KOPT-K1 (cell line): ENCODE results near the gene DVL1.
A peak's percentile ranks its signal among the peaks of the same experiment; 100 is the strongest.

ENCODE experiments used
- H3K27ac ChIP-seq: fragments of 200-600 bp; sonication (generic); 2 replicates; pipeline ENCODE4 v1.5.1; 2016; ENCODE audit warnings: antibody characterized with exemption, mild to moderate bottlenecking, low read depth, low read length; ENCODE audit not compliant: poor library complexity, severe bottlenecking
- H3K36me3 ChIP-seq: fragments of 200-600 bp; sonication (generic); 2 replicates; pipeline ENCODE4 v1.5.1; 2017; ENCODE audit warnings: antibody characterized with exemption, mild to moderate bottlenecking, low read length, moderate library complexity; ENCODE audit not compliant: insufficient read depth
- H3K9me3 ChIP-seq: fragments of 200-600 bp; sonication (generic); 2 replicates; pipeline ENCODE4 v1.5.1; 2017; ENCODE audit warnings: antibody characterized with exemption, low read length, mild to moderate bottlenecking; ENCODE audit not compliant: insufficient read depth, poor library complexity, severe bottlenecking

Gene DVL1

GRCh38 chr1:1354271-1355247 lies 5.3 kb upstream of the DVL1 start:
- Histone ChIP-seq H3K36me3 (no peaks in the 10 kb centered on the region), H3K9me3 (no peaks in the 10 kb centered on the region), H3K27ac (no peak overlapping the region)

GRCh38 chr1:1353389-1354151 lies 4.4 kb upstream of the DVL1 start:
- no peaks in the 10 kb centered on the region for H3K36me3 ChIP-seq
- no peak overlapping the region for H3K27ac ChIP-seq
- H3K9me3 ChIP-seq: no peaks in the 10 kb centered on the region

GRCh38 chr1:1352786-1353388 lies 3.7 kb upstream of the DVL1 start:
- no peaks in the 10 kb centered on the region for H3K36me3 ChIP-seq
- H3K27ac ChIP-seq: no peak overlapping the region
- H3K9me3 ChIP-seq: no peaks in the 10 kb centered on the region

GRCh38 chr1:1351511-1352427 lies 2.6 kb upstream of the DVL1 start:
- H3K36me3 ChIP-seq: no peaks in the 10 kb centered on the region
- no peak overlapping the region for H3K27ac ChIP-seq
- H3K9me3 ChIP-seq: no peaks in the 10 kb centered on the region

- Histone ChIP-seq H3K36me3 (no peaks in the 10 kb centered on the region), H3K27ac (peak overlapping the region; percentile 53), H3K9me3 (no peaks in the 10 kb centered on the region)
These were observed 580 bp downstream of the DVL1 start for GRCh38 chr1:1348420-1349255.

GRCh38 chr1:1347663-1348419 lies 1.4 kb downstream of the DVL1 start:
- Histone ChIP-seq H3K36me3 (no peaks in the 10 kb centered on the region), H3K9me3 (no peaks in the 10 kb centered on the region), H3K27ac (peak overlapping the region; percentile 53)

GRCh38 chr1:1347026-1347595 lies 2.1 kb downstream of the DVL1 start:
- H3K9me3 ChIP-seq: no peaks in the 10 kb centered on the region
- H3K27ac ChIP-seq: no peak overlapping the region
- no peaks in the 10 kb centered on the region for H3K36me3 ChIP-seq

- H3K36me3 ChIP-seq: peaks cover 3% of the 10 kb centered on the region; the same call in 1 of the 2 replicates
- H3K27ac ChIP-seq: no peak overlapping the region
- H3K9me3 ChIP-seq: no peaks in the 10 kb centered on the region
These were observed 2.7 kb downstream of the DVL1 start for GRCh38 chr1:1346501-1346890.

GRCh38 chr1:1345860-1346500 lies 3.2 kb downstream of the DVL1 start:
- Histone ChIP-seq H3K27ac (no peak overlapping the region), H3K9me3 (no peaks in the 10 kb centered on the region), H3K36me3 (peaks cover 8% of the 10 kb centered on the region; the same call in 1 of the 2 replicates)

GRCh38 chr1:1345384-1345783 lies 3.8 kb downstream of the DVL1 start:
- Histone ChIP-seq H3K27ac (no peak overlapping the region), H3K9me3 (no peaks in the 10 kb centered on the region), H3K36me3 (peaks cover 11% of the 10 kb centered on the region; the same call in 1 of the 2 replicates)

- Histone ChIP-seq H3K27ac (no peak overlapping the region), H3K36me3 (peaks cover 14% of the 10 kb centered on the region; the same call in 1 of the 2 replicates), H3K9me3 (no peaks in the 10 kb centered on the region)
These were observed 4.4 kb downstream of the DVL1 start for GRCh38 chr1:1344655-1345361.

- no peaks in the 10 kb centered on the region for H3K9me3 ChIP-seq
- H3K27ac ChIP-seq: no peak overlapping the region
- peaks cover 17% of the 10 kb centered on the region; the same call in 1 of the 2 replicates for H3K36me3 ChIP-seq
These were observed 5.3 kb downstream of the DVL1 start for GRCh38 chr1:1343811-1344421.
